ENCODE data around the gene PCDHGA10.

- TF ChIP-seq CTCF (IDR thresholded peaks at IDR 0.05; ENCODE audit: poor library complexity, severe bottlenecking) (no peak), EZH2 (IDR thresholded peaks at IDR 0.05; ENCODE audit: borderline replicate concordance, insufficient read depth, low read length, poor library complexity, severe bottlenecking) (no peak), TAF1 (IDR thresholded peaks at IDR 0.05; ENCODE audit: low read depth) (no peak), REST (IDR thresholded peaks at IDR 0.05; ENCODE audit: borderline replicate concordance) (no peak)
Measured at GRCh38 chr5:141373673-141374317, 39.0 kb upstream of the PCDHGA10 start, which contains the start of gene PCDHGA6.
